HT-29 (cell line): ENCODE data around the gene MYO3B. TPM values are rescaled to one million over a fixed set of nuclear protein-coding genes. Genes with fewer than 3 reads are reported as not detected.
"Not testable (repeated sequence)": the region's sequence is repeated elsewhere in the genome, so short reads cannot be mapped to it uniquely, and the experiment has no call there.

Experiments
- DNase-seq: peaks from one replicate; pipeline ENCODE4 v3.0.0-alpha.2; 2015; ENCODE audit warnings: low spot score
- total RNA-seq: library from RNA; depleted of rRNA; stranded (reverse); fragments of >200 nt; shearing (Covaris generic); gene quantifications from 2 replicates; pipeline ENCODE4 v1.2.3, GENCODE V29; 2014

The MYO3B gene
- total RNA-seq, 1 experiment from 2014 or later = not detected

GRCh38 chr2:170605862-170606261, 427.9 kb downstream of the MYO3B start:
- no peak for DNase-seq

- no peak for DNase-seq
Observed at GRCh38 chr2:170607171-170607570, 429.2 kb downstream of the MYO3B start.

GRCh38 chr2:170610615-170611014, 432.7 kb downstream of the MYO3B start:
- no peak for DNase-seq

- DNase-seq = not testable (repeated sequence)
Observed at GRCh38 chr2:170618948-170619347, 441.0 kb downstream of the MYO3B start.

DNA sequence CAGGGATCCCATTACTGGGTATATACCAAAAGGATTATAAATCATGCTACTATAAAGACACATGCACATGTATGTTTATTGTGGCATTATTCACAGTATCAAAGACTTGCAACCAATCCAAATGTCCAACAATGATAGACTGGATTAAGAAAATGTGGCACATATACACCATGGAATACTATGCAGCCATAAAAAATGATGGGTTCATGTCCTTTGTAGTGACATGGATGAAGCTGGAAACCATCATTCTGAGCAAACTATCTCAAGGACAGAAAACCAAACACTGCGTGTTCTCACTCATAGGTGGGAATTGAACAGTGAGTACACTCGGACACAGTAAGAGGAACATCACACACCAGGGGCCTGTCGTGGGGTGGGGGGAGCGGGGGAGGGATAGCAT, 457.1 kb downstream of the MYO3B start:
- DNase-seq = not testable (repeated sequence)

DNA sequence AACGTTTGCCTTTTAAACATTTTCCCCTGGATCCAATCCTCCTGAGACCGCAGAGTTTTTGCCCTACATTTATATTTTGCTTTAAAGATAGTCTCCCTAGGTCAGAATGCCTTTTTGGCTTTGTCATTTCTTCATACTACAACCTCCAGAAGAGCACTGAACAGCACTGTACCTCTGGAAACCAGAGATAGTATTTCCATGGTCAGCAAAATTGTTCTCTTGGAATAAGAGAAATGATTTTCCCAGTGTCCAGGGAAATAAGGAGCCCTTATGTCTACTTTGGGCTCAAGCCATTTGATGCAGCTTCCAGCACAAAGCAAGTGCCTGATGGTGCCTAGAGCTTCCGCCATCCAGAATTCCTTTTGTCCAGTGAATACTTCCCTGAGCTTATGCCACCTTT, 461.7 kb downstream of the MYO3B start:
- DNase-seq = no peak

GRCh38 chr2:170641961-170642360, 464.0 kb downstream of the MYO3B start:
- no peak for DNase-seq

DNA sequence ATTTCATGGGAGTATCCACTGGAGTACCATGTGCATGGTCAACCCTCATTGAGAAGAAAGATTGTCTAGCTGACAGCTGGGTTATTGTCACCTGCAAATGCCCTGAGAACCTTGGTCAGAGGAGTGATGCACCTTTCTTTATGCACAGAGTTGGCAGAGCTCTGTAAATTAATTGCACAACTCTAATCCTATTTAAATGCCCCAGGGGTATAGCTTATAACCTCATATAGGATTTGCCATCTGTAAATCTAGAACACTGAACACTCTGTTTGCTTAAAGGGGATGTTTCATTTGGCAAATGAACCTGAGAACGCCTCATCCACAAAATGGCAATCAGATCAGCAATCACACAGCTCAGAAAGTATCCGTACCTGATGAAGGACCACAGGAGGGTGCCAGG, 465.4 kb downstream of the MYO3B start:
- DNase-seq = no peak

GRCh38 chr2:170647741-170648436, 469.9 kb downstream of the MYO3B start:
- DNase-seq = no peak

DNA sequence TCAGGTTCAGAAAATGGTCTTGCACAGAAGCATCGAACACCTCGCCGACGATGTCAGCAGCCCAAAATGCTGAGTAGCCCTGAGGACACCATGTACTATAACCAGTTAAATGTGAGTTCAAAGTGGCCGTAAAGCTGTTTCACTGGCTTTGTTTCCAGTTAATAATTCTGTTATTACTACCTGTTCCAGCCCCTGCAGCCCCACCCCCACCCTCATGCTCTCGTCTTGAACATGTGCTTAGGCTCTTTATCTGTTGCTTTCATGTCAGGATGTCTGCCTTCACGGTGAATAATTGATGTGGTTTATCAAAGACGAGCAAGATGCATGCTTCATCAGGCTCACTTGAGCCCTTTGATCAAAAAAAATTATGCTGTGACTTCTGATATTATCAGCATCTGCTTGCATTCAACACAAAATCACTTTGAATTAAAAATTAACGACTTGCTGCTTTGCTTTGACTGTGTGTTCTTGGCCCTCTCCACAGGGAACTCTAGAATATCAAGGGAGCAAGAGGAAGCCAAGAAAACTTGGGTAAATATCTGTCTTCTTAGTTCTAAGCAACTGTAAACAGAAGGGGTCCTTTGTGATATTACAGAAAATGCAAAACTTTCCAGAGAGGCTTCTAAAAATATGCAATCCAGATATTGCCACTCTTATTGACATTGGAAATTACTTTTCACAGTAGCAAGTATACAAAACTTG, 473.8 kb downstream of the MYO3B start:
- DNase-seq = no peak

GRCh38 chr2:170652637-170653417, 474.9 kb downstream of the MYO3B start:
- no peak for DNase-seq

GRCh38 chr2:170656669-170657068, 478.7 kb downstream of the MYO3B start:
- no peak for DNase-seq

- DNase-seq = peak; percentile 21
Observed at GRCh38 chr2:170660409-170660808, 482.5 kb downstream of the MYO3B start.

DNA sequence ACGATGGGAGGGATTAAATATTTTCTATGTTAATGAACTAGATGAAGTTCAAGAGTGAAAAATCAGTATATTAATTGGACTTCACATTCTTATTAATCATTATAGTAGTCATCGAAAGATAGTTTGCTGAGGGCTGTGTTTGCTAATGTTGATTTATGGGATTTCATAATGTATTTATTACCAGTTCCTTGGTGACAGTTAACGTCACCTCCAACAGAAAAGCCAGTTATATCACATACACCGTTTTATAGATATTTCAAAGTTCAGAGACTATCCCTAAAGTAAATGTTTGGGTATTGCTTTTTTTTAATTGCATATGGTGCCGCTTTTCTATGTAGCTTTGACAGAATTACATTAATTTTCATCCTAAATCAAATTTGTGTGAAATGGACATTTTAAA, 487.8 kb downstream of the MYO3B start:
- DNase-seq = no peak

DNA sequence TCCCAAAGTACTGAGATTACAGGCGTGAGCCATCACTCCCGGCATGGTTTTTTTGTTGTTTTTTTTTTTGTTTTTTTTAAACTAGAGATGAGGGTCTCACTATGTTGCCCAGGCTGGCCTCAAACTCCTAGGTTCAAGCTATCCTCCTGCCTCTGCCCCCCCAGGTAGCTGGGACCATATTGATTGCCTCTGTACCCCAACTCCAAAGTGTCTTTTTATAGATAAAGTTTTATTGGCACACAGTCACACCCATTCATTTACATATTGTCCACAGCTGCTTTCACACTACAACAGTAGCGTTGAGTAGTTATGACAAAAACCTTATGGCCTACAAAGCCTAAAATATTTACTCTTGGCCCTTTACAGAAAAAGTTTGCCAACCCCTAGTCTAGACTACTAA, 492.0 kb downstream of the MYO3B start:
- no peak for DNase-seq

- no peak for DNase-seq
Observed at GRCh38 chr2:170670651-170671050, 492.7 kb downstream of the MYO3B start.

DNA sequence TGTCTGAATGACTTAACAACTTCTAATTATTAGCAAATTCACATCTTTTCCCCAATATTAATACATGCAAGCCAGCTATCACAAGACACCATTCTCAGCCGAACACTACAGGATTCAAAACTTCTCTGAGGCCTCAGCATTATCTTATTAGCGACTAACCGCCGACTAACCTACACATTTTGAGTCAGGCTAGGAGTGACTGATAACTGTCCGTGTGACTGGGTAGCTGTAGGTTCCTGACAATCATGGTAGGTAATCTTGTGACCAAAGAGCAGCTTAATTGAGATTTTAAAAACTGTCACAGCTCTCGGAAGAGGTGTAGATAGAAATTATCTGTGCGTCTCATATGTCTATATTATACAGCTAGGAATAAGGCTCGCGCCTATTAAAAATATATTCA, 493.1 kb downstream of the MYO3B start:
- DNase-seq = no peak

DNA sequence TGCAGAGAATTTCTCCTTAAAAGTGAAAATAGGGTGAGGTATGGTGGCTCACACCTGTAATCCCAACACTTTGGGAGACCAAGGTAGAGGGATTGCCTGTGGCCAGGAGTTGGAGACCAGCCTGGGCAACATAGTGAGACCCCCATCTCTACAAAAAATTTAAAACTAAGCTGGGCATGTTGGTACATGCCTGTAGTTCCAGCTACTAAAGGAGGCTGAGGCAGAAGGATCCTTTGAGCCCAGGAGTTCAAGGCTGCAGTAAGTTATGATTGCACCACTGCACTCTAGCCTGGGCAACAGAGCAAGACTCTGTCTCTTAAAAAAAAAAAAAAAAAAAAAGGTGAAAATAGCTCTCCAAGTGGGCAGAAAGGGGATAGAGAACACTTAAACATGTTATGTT, 496.3 kb downstream of the MYO3B start:
- not testable (repeated sequence) for DNase-seq

GRCh38 chr2:170675701-170676100, 497.8 kb downstream of the MYO3B start:
- no peak for DNase-seq

DNA sequence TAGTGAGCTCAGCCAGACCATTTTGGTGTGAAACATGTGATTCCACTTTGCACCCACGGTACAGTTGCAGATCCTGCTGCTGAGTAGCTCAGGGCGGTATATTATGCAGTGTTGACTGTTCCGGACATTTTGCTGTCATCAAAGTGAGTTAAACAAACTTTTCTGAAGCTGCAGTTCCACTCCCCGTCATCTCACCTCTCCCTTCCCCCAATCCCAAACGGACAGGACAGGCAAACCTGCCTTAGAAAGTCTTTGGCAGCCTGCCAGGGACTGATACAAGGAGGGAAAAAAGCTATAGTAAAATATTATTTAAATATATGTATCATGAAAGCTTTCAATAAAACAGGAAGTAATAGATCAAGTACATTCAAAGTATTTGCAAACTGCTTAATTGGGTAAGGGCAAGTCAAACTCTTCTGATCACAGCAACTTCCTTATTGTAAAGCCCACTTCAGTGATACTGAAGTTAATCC, 501.7 kb downstream of the MYO3B start:
- peak; percentile 91 for DNase-seq

- DNase-seq = peak; percentile 9
Observed at GRCh38 chr2:170680172-170680941, 502.4 kb downstream of the MYO3B start.

DNA sequence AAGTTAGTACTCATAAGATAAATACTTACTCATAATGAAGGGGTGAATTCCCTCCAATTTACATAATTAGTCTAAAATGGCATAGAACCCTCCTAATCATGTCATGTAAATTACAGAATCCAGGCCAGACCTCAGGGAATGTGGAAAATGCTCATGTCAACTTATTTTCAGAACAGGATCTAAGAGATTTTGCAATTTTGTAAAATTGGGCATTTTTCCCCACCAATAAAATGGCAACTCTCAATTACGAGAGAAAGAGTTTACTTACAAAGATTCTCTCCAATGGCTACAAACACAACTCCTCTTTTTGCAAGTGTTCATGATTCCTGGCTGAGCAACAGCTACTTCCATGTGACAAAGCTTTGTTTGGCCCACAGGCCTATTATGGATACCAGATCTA, 503.4 kb downstream of the MYO3B start:
- DNase-seq = no peak
